ENCODE data around the gene NAE1. TPM values are rescaled to one million over a fixed set of nuclear protein-coding genes. Genes with fewer than 3 reads are reported as not detected.

The NAE1 gene
- total RNA-seq, 1 experiment from 2014 or later, result 112 TPM

DNA sequence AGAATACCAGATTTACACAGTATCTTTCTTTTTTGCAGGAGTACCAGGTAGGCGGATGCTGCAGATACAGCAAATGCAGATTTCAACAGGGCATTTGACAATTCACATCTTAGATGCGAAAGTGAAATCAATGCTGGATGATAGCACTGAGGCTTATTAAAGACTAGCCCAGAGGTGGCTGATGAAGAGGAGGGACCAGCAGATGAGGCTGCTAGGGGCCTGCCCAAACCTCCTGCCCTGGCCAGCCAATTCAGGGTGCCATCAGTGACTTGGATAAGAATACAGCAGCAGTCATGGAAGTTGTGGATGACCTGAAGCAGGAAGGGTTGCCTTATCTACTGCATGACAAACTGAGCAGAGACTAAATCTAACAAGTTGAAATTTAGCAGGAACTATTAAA lies 77.8 kb downstream of the NAE1 start:
- no peaks in the 10 kb centered on the region for H3K9me2 ChIP-seq (replicated peaks; ENCODE audit: insufficient read depth, low read length)
- H3K27me3 ChIP-seq (ENCODE audit: low read length), result no peaks in the 10 kb centered on the region
- no peaks in the 10 kb centered on the region for H3K9me3 ChIP-seq (ENCODE audit: low read length)
- H3K36me3 ChIP-seq (ENCODE audit: insufficient read depth, low read length), result peaks cover 9% of the 10 kb centered on the region; the same call in 1 of the 2 replicates
- H3K4me3 ChIP-seq (ENCODE audit: low read length), result no peak overlapping the region
- H3K4me1 ChIP-seq (ENCODE audit: low read length), result peaks cover 23% of the 10 kb centered on the region
- no peaks in the 10 kb centered on the region for H4K20me1 ChIP-seq (ENCODE audit: insufficient read depth, low read depth, low read length)
- H2AFZ ChIP-seq (ENCODE audit: low read length), result no peak overlapping the region
- H3K79me2 ChIP-seq (ENCODE audit: low read length), result peaks cover 34% of the 10 kb centered on the region
- no peak overlapping the region for H3K27ac ChIP-seq (ENCODE audit: low read length)
- H3K4me2 ChIP-seq (ENCODE audit: low read depth, low read length, poor library complexity, severe bottlenecking), result no peak overlapping the region
- no peak overlapping the region for H3K9ac ChIP-seq (ENCODE audit: low read length)
- no peak for DNase-seq

Other genes with a start within 250 kb of the NAE1 start
- 19.7 and 21.1 TPM in 2 replicates for gene CMTM3, start 226.3 kb downstream of the NAE1 start, total RNA-seq (2014; rRNA removed; shearing (Covaris generic); ENCODE audit: low replicate concordance)
- 0.25 and 0.71 TPM in 2 replicates for gene CMTM4, start 134.2 kb downstream of the NAE1 start, total RNA-seq (2014; rRNA removed; shearing (Covaris generic); ENCODE audit: low replicate concordance)
- gene DYNC1LI2, start 79.4 kb downstream of the NAE1 start, total RNA-seq (2014; rRNA removed; shearing (Covaris generic); ENCODE audit: low replicate concordance), result 56.7 and 68.5 TPM in 2 replicates
- gene TERB1, start 29.4 kb downstream of the NAE1 start, total RNA-seq (2014; rRNA removed; shearing (Covaris generic); ENCODE audit: low replicate concordance), result not detected in 2 replicates
- gene CA7, start 13.4 kb upstream of the NAE1 start, total RNA-seq (2014; rRNA removed; shearing (Covaris generic); ENCODE audit: low replicate concordance), result not detected in 2 replicates
- gene PDP2, start 49.5 kb upstream of the NAE1 start, total RNA-seq (2014; rRNA removed; shearing (Covaris generic); ENCODE audit: low replicate concordance), result 7.7 and 11.7 TPM in 2 replicates
- not detected in 2 replicates for gene CDH16, start 87.9 kb upstream of the NAE1 start, total RNA-seq (2014; rRNA removed; shearing (Covaris generic); ENCODE audit: low replicate concordance)
- gene RRAD, start 94.6 kb upstream of the NAE1 start, total RNA-seq (2014; rRNA removed; shearing (Covaris generic); ENCODE audit: low replicate concordance), result not detected in 2 replicates
- gene CIAO2B, start 103.4 kb upstream of the NAE1 start, total RNA-seq (2014; rRNA removed; shearing (Covaris generic); ENCODE audit: low replicate concordance), result 121 and 227 TPM in 2 replicates
- 13.3 and 34.8 TPM in 2 replicates for gene CES2, start 104.5 kb upstream of the NAE1 start, total RNA-seq (2014; rRNA removed; shearing (Covaris generic); ENCODE audit: low replicate concordance)
- gene CES3, start 130.3 kb upstream of the NAE1 start, total RNA-seq (2014; rRNA removed; shearing (Covaris generic); ENCODE audit: low replicate concordance), result 20.9 and 28.3 TPM in 2 replicates
- not detected in 2 replicates for gene CES4A, start 157.6 kb upstream of the NAE1 start, total RNA-seq (2014; rRNA removed; shearing (Covaris generic); ENCODE audit: low replicate concordance)
- 55.6 and 79.3 TPM in 2 replicates for gene CBFB, start 198.2 kb upstream of the NAE1 start, total RNA-seq (2014; rRNA removed; shearing (Covaris generic); ENCODE audit: low replicate concordance)

Measured in Karpas-422 (cell line).